ENCODE measurements around the gene CCDC106.

Gene CCDC106

DNA sequence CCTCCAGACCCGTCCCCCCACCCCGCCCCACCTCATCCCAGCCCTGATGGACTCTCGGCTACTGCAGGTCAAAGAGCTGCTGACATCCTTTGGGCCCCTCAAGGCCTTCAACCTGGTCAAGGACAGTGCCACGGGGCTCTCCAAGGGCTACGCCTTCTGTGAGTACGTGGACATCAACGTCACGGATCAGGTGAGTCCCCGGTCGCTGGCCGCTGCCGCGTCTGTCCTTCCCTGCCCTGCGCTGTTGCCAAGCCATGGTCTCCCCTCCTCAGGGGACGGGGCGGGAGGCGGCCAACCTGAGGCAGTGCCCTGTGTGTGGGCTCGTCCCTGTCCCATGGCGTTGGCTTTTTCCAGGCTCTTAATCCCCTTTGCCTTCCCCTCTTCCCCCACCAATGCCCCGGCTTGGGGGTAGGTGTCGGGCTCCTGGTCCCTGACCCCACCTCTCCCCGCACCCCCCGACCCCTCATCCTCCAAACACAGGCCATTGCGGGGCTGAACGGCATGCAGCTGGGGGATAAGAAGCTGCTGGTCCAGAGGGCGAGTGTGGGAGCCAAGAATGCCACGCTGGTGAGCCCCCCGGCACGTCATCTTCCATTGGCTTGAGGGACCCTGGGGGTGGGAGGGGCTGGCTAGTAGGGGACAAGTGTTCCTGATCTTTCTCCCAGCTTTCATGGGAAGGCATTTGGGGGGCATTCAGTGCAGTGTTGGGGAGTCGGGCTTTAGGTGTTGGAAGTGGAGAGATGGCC, 20.8 kb downstream of the CCDC106 start:
- DNase-seq (ENCODE audit: low spot score), result no peak

DNA sequence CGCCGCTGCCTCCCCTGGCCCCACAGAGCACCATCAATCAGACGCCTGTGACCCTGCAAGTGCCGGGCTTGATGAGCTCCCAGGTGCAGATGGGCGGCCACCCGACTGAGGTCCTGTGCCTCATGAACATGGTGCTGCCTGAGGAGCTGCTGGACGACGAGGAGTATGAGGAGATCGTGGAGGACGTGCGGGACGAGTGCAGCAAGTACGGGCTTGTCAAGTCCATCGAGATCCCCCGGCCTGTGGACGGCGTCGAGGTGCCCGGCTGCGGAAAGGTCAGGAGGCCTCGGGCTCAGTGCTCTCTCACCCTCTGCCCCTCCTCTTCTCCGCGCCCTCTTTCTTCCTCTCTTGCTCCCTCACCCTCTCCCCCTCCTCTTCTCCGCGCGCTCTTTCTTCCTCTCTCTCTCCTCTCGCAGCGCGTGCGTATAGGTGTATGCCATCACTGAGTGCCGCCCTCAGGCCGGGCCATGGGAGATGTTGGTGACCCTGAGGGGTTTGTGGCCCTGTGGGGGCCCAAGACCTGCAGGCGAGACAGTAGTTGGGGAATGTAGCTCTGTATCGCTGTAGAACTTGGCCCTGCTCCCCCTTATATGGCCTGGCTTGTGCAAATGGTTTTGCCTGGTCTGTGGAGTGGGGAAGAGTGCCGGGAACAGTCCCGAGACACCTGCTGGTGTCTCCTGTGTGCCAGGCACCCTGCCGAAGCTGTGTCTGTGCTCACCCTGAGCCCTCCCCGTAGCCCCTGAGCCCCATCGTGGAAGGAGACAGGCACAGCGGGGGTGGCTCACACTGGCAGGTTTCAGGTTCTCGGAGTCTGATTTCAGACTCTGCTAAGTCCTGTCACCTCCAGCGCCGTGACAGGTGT, 21.6 kb downstream of the CCDC106 start:
- DNase-seq (ENCODE audit: low spot score), result no peak

DNA sequence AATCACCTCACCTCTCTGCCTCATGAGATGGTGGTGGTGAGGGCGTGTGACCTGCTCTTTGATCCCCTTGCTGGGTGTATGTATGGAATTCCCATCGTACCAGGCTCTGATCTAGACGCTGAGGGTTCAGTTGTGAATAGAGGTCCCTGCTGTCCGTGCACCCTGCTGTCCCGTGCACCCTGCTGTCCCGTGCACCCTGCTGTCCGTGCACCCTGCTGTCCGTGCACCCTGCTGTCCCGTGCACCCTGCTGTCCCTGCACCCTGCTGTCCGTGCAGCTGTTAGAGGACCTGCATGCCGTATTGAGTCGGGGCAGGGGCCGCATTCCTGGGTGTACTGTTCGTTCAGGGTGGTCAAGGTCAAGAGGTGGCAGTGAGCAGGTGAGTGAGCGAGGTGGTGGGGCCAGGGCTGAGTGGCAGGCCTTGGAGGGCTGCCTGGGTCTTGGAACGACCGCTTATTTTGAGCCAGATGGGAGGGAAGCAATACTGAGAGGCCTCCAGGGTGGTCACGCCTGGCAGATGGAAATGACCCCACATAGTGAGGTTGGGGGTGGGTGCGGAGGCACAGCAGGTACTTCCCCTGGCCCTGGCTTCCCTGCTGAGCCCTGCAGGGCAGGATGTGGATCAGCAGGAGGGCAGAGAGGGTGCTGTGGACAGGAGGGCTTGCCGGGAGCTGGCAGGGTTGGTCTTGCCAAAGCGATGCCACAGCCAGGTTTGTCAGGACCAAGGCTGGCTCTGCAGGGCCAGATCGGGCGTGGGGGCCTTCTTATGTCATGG, 22.5 kb downstream of the CCDC106 start:
- no peak for DNase-seq (ENCODE audit: low spot score)

DNA sequence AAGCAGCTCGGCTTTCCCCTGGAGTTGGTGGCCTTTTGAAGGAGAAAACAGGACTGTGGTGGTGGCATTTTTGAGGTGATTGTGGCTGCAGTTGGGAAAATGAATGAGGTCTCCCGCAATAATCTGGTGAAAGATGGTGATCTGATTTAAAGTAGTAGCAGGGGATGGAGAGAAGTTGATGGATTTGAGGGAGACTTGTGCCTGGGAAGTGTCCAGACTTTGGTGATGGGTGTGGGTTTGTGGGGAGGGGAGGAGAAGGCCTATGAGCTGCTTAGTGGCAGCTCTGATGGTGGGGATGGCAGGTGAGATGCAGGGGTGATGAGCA, 23.0 kb downstream of the CCDC106 start:
- no peak for DNase-seq (ENCODE audit: low spot score)

DNA sequence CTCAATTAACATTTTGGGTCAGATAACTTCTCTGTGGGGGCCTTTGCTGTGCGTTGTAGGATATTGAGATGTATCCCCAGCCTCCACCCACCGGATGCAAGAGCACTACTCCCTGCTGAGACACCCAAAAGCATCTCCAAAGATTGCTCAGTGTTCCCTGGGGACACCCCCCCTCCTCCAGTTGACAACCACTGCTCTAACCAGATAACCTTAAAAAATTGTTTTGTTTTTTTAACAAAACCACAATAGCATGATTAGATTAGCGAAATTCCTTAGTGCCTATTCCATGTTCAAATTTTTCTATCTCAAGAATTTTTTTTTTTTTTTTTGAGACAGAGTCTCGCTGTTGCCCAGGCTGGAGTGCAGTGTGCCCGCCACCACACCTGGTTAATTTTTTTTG, 24.4 kb downstream of the CCDC106 start:
- no peak for DNase-seq (ENCODE audit: low spot score)

DNA sequence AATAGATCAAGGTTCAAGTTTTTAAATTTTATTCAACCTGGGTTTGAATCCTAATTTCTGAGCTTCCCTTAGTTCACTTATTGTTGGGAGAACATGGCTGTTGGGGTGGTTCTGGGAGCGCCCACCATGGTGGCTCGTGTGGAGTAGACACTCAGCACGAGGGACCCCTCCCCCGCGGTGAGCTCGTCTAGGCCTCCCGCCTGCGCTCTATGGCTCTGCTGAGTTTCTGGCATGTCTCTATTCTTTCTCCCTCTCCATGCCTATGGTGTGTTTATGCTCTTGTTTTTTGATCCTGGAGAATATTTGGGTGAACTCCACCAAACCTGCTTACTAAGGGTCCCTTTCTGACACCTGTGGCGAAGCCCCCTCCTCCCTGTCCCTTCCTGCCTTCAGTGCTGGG, 25.5 kb downstream of the CCDC106 start:
- DNase-seq (ENCODE audit: low spot score), result no peak

DNA sequence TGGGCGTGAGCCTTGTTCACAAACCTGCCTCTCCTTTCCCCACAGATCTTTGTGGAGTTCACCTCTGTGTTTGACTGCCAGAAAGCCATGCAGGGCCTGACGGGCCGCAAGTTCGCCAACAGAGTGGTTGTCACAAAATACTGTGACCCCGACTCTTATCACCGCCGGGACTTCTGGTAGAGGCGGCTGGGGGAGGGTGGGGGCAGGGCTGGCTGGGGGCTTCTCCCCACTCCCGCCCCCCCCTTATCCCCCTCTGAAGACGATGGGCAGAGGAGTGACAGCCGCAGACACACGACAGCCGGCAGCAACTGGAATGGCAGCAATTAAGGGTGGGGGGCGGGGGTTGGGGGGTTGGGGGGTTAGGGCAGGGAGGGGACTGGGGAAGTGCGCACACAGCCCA, 25.9 kb downstream of the CCDC106 start:
- DNase-seq (ENCODE audit: low spot score), result no peak

DNA sequence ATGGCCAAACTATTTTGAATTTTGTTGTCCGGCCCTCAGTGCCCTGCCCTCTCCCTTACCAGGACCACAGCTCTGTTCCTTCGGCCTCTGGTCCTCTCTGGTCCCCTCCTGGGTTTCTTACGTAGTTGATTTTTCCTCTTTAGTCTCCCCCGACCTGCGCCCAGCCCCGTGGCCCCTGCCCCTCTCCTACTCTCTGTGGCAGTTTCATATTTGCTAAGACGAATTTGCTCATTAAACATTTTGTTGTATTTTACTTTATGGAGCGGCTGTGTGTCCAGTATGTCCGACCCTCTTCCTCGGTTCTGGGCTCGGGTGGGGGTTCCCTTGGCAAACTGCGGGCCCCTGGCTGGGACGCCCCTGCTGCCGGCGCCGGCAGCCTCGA, 26.4 kb downstream of the CCDC106 start:
- DNase-seq (ENCODE audit: low spot score), result no peak

DNA sequence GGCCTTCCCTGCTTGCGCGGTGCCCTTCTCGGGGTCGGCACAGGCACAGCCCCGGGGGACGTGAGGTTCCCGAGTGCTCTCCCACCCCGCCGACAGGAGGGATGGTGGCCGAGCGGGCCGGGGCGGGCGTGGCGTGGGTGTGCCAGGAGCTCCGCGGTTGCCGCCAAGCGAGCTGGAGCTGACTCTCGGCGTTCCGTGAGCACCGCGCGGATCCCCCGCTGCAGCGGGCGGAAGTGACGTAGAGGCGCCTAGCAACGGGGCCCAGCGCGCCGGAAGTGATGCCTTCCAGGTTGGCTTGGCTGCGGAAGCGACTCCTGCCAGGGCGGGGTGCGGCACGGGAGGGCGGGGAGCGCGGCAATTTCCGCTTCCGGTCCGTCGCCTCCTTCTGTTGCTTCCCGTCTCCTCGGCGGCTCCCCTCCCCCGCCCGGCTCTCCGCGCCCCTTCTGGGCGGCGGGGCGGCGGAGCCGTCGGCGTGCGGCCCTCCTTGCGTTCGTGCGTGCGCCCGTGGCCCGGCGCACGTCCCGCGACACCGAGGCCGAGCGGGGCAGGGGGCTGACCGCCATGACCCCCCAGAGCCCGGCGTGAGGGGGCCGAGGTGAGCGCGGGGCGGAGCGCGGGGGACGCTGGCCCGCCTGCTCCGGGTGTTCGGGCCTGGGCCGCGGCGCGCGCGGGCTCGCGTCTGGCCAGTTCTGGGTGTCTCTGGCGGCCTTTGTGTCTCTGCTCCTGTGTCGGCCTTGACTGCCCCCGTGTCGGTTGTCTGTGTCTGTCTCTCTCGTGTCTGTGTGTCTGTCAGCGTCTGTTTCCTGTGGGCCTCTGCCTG, 27.0 kb downstream of the CCDC106 start, which contains the start of gene EPN1:
Gene EPN1, plus strand, starts transcription at position 386 of the 820 bp plus-strand sequence. CDS start 3,402 bp downstream, outside the sequence.
- DNase-seq (ENCODE audit: low spot score), result peak; percentile 96

DNA sequence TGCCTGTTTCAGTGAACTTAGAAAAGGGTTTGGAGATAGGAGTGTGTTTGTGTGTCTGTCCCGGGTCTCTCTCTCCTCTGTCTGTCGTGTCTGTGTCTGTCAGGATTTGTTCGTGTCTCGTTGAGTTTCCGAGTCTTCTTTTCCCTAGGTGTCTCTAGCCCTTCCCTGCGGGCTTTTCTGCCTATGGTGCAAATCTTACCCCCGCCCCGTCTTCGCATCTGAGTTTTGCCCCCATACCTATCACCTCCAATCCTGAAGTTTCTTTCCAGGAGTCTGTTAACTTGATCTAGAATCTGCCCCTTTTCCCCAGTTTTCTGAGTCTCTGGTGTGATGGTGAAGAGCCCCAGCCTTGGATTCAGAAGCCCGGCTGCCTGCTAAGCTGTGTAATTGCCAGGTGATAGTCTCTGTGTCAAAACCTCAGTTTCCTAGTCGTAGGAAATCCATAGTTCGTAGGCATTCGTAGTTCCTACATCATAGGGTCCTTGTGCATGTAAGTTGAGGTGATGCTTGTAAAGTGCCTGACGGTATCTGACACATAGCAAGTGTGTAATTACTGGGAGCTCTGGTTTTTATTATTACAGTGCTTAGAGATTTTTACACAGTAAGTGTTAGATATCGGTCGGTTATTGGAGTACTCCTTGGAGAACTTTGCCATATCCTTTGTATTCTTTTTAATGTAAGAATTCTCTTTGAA, 27.8 kb downstream of the CCDC106 start:
- DNase-seq (ENCODE audit: low spot score), result no peak

DNA sequence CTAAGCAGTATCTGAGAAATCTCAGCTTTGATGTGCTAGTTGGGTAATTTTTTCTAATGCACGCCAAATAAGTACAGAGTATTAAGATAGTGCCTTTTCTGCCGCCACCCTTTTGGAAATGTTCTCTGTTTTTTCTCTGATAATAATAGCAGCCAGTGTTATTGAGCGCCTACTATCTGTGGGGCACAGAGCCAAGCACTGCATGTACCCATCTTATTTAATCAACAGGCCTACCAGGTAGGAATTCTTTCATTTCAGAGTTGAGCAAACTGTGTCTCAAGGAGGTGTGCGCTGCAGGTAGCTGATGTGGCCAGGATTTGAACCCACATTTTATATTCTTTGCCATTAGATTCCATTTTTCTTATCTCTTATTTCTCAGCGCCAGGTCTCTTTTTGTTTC, 28.4 kb downstream of the CCDC106 start:
- peak; percentile 58 for DNase-seq (ENCODE audit: low spot score)

DNA sequence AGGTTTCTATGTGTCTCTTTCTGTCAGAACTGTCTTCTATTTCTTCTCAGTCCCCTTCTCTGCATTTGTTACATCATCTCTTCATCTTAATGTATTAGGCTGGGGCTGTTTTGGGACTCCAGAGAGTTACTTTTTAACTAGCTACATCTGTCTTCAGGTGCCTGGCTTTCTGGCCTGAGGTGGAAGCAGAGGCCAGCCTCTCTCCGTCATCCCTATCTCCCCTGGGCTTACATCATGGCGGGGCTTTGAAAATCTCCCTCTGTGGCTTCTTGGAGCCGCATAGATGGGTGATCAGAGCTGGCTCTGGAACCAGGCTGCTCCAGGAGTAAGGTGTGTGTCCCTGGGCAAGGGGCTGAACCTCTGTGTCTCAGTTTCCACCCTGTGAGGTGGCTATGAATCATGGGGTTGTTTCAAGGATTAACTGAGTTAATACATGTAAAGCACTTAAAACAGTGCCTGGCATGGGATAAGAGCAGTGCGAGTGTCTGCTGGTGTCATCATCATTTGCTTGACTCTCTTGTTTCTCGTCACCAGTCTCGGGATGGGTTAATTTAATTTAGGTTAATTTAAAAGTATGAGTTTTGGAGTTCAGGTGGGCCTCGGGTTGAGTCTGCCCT, 29.0 kb downstream of the CCDC106 start:
- DNase-seq (ENCODE audit: low spot score), result no peak

DNA sequence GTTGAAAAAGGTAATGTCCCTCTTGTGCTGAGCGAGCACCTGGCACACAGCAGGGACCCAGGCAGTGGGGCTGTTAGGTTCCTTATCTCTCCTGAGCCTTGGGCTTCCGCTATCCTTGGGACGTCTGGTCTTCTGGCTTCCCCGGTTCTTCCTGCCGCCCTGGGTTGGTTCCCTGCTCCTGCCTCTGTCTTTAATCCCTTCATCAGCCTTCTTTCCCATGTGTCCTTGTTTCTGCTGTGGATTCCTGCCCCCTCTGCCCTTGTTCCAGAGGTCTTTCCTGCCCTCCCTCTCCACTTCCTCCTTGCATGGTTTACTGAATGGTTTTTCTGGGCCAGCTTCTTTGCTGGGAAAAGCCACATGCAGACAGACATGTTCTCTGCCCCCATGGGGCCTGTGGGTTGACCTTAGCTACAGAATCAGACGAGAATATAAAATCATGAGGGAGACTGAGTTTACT, 29.6 kb downstream of the CCDC106 start:
- DNase-seq (ENCODE audit: low spot score), result no peak

DNA sequence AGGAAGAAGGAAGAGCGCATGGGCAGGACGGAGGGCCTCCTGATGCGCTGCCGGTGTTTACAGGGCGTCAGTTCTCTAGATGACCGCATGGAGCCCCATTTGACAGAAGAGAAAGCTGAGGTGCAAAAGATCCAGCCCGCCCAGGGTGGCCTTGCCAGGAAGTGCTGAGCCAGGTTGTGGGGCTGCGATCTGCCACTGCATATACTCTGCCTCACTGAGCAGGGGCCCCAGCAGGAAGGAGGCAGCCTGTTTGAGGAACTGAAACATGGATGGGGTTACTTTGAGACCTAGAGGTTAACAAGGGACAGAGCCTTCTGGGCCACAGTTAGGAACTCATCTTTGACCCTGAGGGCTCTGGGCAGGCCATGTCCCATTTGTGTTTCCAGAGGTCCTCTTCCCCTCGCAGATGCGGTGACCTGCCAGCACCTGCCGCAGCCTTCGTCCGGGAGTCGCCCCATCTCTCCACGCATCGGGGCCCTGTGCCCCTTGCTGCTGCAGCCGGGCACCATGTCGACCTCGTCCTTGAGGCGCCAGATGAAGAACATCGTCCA, 30.2 kb downstream of the CCDC106 start:
- DNase-seq (ENCODE audit: low spot score), result no peak

DNA sequence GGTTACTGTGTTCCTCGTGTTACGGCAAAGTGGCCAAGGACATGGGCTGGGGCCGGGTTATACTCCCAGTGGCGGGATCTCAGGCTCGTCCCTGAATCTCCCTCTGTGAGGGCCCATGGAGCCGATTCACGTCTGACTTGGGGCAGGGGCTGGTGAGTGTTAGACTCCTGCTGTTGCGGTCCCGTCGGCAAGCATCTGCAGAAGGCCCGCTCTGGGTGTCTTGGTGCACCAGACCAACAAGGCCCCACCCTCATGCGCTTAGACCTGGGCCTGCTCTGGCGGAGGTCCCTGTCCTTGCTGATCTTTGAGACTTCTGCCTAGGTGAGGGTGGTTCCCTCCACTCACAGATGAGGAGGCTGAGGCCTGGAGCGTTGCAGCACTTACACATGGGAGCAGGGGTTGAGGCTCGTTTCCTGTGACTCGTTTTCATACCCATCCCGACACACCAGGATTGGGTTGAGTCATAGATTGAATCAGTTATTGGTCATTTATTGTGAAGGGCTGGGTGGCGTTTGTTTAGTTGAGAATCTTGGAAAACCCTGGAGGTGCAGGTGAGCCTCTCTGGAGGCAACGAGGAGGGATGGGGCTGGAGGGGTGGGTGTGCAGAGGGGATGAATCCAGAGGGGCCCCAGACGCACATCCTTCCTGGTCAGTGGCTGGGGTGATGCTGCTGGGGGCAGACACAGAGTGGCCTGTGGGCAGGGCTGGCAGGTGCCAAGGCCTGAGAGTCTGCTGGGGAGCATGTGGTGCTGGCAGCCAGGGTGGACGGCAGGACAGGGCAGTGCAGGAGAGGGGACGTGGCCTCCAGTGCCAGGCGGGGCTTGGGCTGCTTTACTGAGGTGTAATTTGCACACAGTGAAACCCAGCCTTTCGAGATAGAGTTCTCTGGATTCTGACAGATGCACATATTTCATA, 31.6 kb downstream of the CCDC106 start:
- DNase-seq (ENCODE audit: low spot score), result no peak

DNA sequence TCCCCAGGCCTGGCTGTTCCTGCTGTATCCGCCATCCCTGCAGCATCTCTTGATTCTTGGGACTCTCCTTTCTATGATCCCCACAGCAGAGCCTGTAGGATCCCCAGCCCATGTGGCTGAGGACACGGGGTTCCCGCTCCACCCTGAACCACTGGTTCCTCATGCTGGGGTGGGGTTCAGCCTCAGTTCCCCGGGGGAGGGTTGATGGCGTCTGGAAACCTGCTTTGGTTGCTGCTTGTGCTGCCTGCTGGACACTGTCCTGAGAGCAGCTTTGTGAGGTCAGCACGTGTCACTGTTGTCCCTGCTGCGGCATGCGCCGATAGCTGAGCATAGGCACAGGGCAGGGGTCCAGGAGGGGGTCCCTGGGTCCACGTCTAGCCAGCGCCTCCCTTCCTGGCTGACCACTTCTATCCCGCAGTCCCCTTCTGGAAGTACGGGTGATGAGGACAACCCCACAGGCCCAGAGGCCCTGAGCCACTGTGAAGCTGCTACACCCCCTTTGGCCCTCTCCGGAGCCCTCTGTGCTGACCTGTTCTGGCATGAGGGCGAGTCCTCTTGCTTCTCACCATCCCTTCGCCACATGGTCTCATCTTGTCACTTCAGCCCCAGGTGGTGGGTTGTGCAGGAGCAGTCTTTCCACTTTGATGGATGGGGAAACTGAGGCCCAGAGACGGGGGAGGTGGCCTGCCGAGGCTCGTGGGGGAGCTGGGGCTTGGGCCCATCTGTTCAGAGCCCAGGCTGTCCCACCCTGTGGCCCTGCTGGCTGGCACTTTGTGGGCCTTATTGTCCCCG, 32.5 kb downstream of the CCDC106 start:
- no peak for DNase-seq (ENCODE audit: low spot score)

DNA sequence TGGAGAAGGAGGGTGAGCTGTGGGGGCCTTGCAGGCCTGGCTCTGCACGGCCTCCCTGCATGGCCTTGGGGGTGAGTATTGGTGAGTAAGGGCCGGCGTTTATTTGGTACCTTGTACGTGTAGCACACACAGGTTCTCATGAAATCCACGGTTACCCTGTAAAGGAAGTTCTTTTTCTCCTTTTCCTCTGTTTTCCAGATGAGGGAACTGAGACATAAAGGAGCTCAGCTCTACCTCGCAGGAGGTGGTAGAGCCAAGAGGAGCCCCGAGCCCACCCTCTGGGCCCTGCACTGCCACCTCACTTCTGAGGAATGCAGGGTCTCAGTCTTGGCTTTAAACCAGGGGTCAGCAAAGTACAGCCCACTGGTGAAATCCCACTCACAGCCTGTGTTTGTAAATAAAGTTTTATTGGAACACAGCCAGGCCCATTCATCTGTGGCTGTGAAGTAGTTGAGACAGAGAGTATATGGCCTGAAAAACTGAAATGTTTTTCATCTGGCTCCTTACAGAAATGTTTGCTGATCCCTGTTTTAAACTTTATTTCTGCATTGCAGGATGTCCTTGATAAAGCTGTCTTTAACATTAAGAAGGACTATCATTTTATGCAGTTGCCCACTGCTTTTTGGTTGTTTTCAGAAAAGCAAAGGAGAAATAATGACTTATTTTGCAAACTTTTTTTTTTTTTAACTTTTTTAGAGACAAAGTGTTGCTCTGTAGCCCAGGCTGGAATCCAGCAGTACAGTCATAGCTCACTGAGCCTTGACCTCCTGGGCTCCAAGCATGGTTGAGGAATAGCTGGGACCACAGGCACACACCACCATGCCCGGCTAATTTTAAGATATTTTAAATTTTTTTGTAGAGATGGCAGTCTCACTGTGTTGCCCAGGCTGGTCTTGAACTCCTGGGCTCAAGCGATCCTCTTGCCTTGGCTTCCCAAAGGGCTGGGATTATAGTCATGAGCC, 33.4 kb downstream of the CCDC106 start:
- no peak for DNase-seq (ENCODE audit: low spot score)
